CD4-positive, alpha-beta T cell treated with Interleukin-4 for 4 hours (primary cell): Measurements from ENCODE around the gene RXRA.

Source experiments
- DNase-seq: peaks from one replicate; pipeline ENCODE4 v3.0.0-alpha.2; 2020

RXRA gene

GRCh38 chr9:134477342-134477925 is 151.2 kb downstream of the RXRA start:
- no peak for DNase-seq

GRCh38 chr9:134477927-134478326 is 151.7 kb downstream of the RXRA start:
- no peak for DNase-seq

GRCh38 chr9:134481762-134482161 is 155.5 kb downstream of the RXRA start:
- DNase-seq = no peak

DNA sequence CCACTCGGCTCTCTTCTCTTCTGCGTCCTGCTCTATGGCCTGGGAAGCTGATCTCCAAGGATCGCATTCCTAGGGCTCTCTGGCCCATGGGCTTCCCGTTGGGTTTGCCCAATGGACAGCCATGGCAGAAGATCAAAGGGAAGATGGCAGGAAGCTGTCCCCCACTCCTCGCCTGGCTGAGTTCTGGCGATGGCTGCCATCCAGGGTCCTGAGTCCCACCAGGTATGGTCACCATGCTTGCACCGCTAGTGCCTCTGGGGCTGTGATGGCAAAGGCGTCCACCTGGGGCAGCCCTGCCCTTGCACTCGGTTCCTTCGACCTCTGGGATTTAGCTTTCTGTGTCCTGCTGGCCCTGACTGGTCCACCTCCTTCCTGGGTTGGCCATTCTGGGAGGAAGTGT is 156.0 kb downstream of the RXRA start:
- no peak for DNase-seq

DNA sequence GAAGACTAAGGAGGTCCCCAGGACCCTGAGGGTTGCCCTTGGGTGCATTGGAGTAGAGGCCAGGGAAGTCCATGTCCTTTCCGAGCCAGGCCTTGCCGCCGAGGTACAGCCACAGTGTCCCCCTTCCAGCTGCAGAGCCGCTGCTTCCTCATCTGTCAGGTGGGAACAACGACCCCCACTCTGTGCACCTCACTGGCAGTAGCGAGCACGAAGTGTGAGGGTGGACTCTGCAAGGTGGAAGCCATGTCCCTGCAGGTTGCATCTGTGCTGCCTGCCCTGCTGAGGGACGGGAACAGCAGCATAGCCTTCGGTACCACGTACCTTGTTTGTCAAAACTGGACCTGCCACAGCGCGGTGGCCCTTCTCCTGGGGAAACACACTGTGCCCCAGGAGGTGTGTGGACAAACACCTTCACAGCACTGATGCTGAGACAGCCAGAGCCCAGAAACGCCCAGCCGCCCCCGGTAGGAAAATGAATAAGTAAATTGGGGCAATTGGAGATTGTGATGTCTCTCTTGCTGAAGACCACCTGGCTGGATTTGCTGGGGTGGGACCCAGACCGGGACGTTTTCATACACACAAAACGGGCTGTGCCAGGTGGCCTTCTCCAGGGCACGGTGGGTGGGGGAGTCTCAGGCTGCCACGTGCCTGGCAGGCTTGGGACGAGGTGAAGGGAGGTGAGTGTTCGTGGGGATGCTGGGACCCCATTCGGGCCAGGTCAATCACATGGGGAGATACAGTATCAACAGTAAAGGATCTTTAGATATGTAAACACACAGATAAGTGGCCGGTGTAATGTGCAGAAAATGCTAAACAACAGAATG is 157.3 kb downstream of the RXRA start:
- DNase-seq = no peak

DNA sequence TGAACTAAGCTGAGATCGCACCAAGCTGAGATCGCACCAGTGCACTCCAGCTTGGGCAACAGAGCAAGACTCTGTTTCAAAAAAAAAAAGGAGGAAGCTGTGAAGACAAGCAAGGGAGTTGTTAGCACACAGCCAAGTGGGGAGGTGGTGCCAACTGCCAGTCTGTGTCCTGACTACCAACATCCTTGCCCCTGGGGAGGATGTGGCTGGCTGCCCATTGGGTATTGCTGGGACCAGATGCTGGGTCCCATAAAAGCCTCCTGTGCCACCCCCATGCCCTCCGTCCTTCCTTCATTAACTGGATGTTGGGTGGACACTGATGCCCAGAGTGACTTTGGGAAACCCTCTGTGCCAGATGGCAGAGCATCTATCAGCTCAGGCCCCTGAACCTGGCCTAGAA is 158.2 kb downstream of the RXRA start:
- DNase-seq = no peak

GRCh38 chr9:134485653-134486052 is 159.4 kb downstream of the RXRA start:
- no peak for DNase-seq

GRCh38 chr9:134486143-134486591 is 159.9 kb downstream of the RXRA start:
- no peak for DNase-seq

DNA sequence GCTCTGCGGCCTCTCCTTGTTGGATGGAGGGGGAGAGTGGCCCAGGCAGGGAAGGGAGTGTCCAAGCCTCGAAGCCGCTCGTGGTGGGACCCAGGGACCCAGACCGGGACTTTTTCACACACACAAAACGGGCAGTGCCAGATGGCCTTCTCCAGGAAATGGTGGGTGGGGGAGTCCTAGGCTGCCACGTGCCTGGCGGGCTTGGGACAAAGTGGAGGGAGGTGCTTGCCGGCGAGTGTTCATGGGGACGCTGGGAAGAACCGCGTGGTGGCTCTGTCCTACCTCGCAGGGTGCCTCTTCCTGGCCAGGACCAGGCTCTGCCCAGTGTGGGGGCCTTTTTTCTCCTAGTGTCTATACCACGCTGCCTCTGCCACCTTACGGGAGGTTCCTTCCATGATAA is 160.3 kb downstream of the RXRA start:
- DNase-seq = no peak
